ENCODE results near the gene PM20D2. TPM values are rescaled to one million over a fixed set of nuclear protein-coding genes. Genes with fewer than 3 reads are reported as not detected.

The PM20D2 gene
- total and polyA plus RNA-seq, 11 donors: 2.4 to 22.9 (median 9.8) TPM

GRCh38 chr6:89161326-89162046 is 15.6 kb downstream of the PM20D2 start:
- Histone ChIP-seq H3K27me3 (no peaks in the 10 kb centered on the region), H3K36me3 (peaks cover 0 to 83% (median 28%) of the 10 kb centered on the region in 9 donors), H3K27ac (peak overlapping the region; percentile 59 to 88 (median 80)), H3K4me1 (peaks cover 0 to 17% (median 8%) of the 10 kb centered on the region in 12 donors), H3K9me3 (no peaks in the 10 kb centered on the region), H3K4me3 (peak overlapping the region in 3 of 12 donors; percentile 2 to 23 (median 9))
- TF ChIP-seq CTCF (IDR thresholded peaks at IDR 0.05) (no peak), POLR2A (IDR thresholded peaks at IDR 0.05) (no peak)
- WGBS, 4 donors: 63 to 72% (median 70%) methylated on average over 7 of the region's 7 CpGs
- ATAC-seq (peak; percentile 77 to 87 (median 84)), DNase-seq (no peak)
- intact Hi-C loops (cut with DNase I): no loop called here

- 25 to 39% (median 34%) methylated on average over 4 of the region's 4 CpGs for WGBS, 4 donors
- TF ChIP-seq POLR2A (IDR thresholded peaks at IDR 0.05): no peak
- TF ChIP-seq CTCF (IDR thresholded peaks at IDR 0.05): no peak
- H3K4me1 ChIP-seq: peaks cover 0 to 17% (median 8%) of the 10 kb centered on the region in 12 donors
- peaks cover 0 to 79% (median 28%) of the 10 kb centered on the region in 9 donors for H3K36me3 ChIP-seq
- H3K9me3 ChIP-seq: no peaks in the 10 kb centered on the region
- peak in 4 of 5 donors; percentile 39 to 65 (median 42) for DNase-seq
- intact Hi-C loops (cut with DNase I): no loop called here
- H3K27me3 ChIP-seq: no peaks in the 10 kb centered on the region
- H3K4me3 ChIP-seq: peak overlapping the region in 3 of 12 donors; percentile 2 to 23 (median 9)
- ATAC-seq: peak; percentile 77 to 95 (median 91)
- peak overlapping the region; percentile 59 to 88 (median 80) for H3K27ac ChIP-seq
Observed at GRCh38 chr6:89162047-89162371, 16.2 kb downstream of the PM20D2 start.

GRCh38 chr6:89172131-89172530 is 26.3 kb downstream of the PM20D2 start:
- Histone ChIP-seq H3K36me3 (no peaks in the 10 kb centered on the region), H3K27ac (no peak overlapping the region), H3K4me3 (no peak overlapping the region), H3K9me3 (no peaks in the 10 kb centered on the region), H3K4me1 (no peaks in the 10 kb centered on the region), H3K27me3 (no peaks in the 10 kb centered on the region)
- WGBS, 4 donors: 71 to 86% (median 76%) methylated on average over 6 of the region's 6 CpGs
- DNase-seq (no peak), ATAC-seq (no peak)
- TF ChIP-seq CTCF (IDR thresholded peaks at IDR 0.05) (no peak), POLR2A (IDR thresholded peaks at IDR 0.05) (no peak)
- intact Hi-C loops (cut with DNase I): no loop called here

GRCh38 chr6:89173634-89174033 is 27.8 kb downstream of the PM20D2 start:
- Histone ChIP-seq H3K4me1 (no peaks in the 10 kb centered on the region), H3K9me3 (no peaks in the 10 kb centered on the region), H3K4me3 (no peak overlapping the region), H3K27ac (no peak overlapping the region), H3K36me3 (no peaks in the 10 kb centered on the region), H3K27me3 (no peaks in the 10 kb centered on the region)
- no peak for DNase-seq
- ATAC-seq: no peak
- WGBS, 4 donors: 88 to 92% (median 90%) methylated on average over 4 of the region's 4 CpGs
- TF ChIP-seq POLR2A (IDR thresholded peaks at IDR 0.05) (no peak), CTCF (IDR thresholded peaks at IDR 0.05) (no peak)
- intact Hi-C loops (cut with DNase I): no loop called here
